OCI-LY3 (cell line): Measurements from ENCODE around the gene MLNR.

Source experiments
- H2AFZ ChIP-seq: fragments of 200-600, 300-600 bp; shearing (Covaris generic); 2 replicates; pipeline ENCODE4 v1.6.0; 2014; ENCODE audit warnings: antibody characterized with exemption, low read depth, low read length
- H3K27ac ChIP-seq: fragments of 200-600, 300-600 bp; sonication (generic); 2 replicates; pipeline ENCODE4 v1.5.1; 2014; ENCODE audit warnings: mild to moderate bottlenecking, low read length, moderate library complexity, mixed read lengths
- H3K27me3 ChIP-seq: fragments of 200-600, 300-600 bp; sonication (generic); 2 replicates; pipeline ENCODE4 v1.6.1; 2014; ENCODE audit warnings: low read depth, low read length, mixed read lengths
- H3K36me3 ChIP-seq: fragments of 200-600, 300-600 bp; sonication (generic); replicated peaks from 2 replicates; pipeline ENCODE3; 2014; ENCODE audit warnings: low read depth, low read length, mixed read lengths
- H3K4me1 ChIP-seq: fragments of 300-600, 200-600 bp; sonication (generic); 2 replicates; pipeline ENCODE4 v1.6.1; 2014; ENCODE audit warnings: low read length, mixed read lengths
- H3K4me2 ChIP-seq: fragments of 200-600, 300-600 bp; sonication (generic); 2 replicates; pipeline ENCODE4 v1.6.1; 2014; ENCODE audit warnings: low read length, mixed read lengths
- H3K4me3 ChIP-seq: fragments of 300-600, 200-600 bp; sonication (generic); 2 replicates; pipeline ENCODE4 v1.5.1; 2014; ENCODE audit warnings: antibody characterized with exemption, mild to moderate bottlenecking, low read length, moderate library complexity
- H3K79me2 ChIP-seq: fragments of 300-600, 200-600 bp; shearing (Covaris generic); 2 replicates; pipeline ENCODE4 v1.6.1; 2014; ENCODE audit warnings: mild to moderate bottlenecking, low read length, mixed read lengths
- H3K9ac ChIP-seq: fragments of 300-600, 200-600 bp; shearing (Covaris generic); 2 replicates; pipeline ENCODE4 v1.6.0; 2014; ENCODE audit warnings: mild to moderate bottlenecking, low read length, moderate library complexity
- H3K9me3 ChIP-seq: fragments of 200-600, 300-600 bp; shearing (Covaris generic); 2 replicates; pipeline ENCODE4 v1.6.1; 2014; ENCODE audit warnings: low read length, mixed read lengths; ENCODE audit not compliant: insufficient read depth
- H4K20me1 ChIP-seq: fragments of 200-600, 300-600 bp; sonication (generic); 2 replicates; pipeline ENCODE4 v1.6.1; 2016; ENCODE audit warnings: low read length, mixed read lengths; ENCODE audit not compliant: insufficient read depth
- CTCF ChIP-seq: fragments of 200-600, 300-600 bp; sonication (generic); IDR thresholded peaks from 2 replicates; pipeline ENCODE4 v1.5.1; 2014; ENCODE audit warnings: antibody characterized with exemption, low read length, low read depth
- EZH2phosphoT487 ChIP-seq: fragments of 200-600 bp; shearing (Covaris generic); IDR thresholded peaks from 2 replicates; pipeline ENCODE4 v1.6.1; 2018; ENCODE audit warnings: antibody characterized with exemption, mixed run types, low read depth

MLNR gene

GRCh38 chr13:49218493-49219051, 1.6 kb upstream of the MLNR start:
- peaks cover 10% of the 10 kb centered on the region for H3K4me1 ChIP-seq
- H3K9ac ChIP-seq: no peak overlapping the region
- no peak for TF ChIP-seq CTCF
- TF ChIP-seq EZH2phosphoT487: no peak
- no peaks in the 10 kb centered on the region for H4K20me1 ChIP-seq
- H3K4me3 ChIP-seq: no peak overlapping the region
- no peak overlapping the region for H2AFZ ChIP-seq
- H3K36me3 ChIP-seq: no peaks in the 10 kb centered on the region
- no peak overlapping the region for H3K4me2 ChIP-seq
- H3K9me3 ChIP-seq: no peaks in the 10 kb centered on the region
- H3K79me2 ChIP-seq: no peaks in the 10 kb centered on the region
- no peak overlapping the region for H3K27ac ChIP-seq
- H3K27me3 ChIP-seq: peaks cover 6% of the 10 kb centered on the region; the same call in 1 of the 2 replicates

GRCh38 chr13:49219647-49220035, 497 bp upstream of the MLNR start:
- Histone ChIP-seq H2AFZ (no peak overlapping the region), H3K4me2 (no peak overlapping the region), H3K36me3 (no peaks in the 10 kb centered on the region), H3K9me3 (no peaks in the 10 kb centered on the region), H3K79me2 (no peaks in the 10 kb centered on the region), H3K9ac (no peak overlapping the region), H3K4me3 (no peak overlapping the region), H3K4me1 (peaks cover 7% of the 10 kb centered on the region), H3K27me3 (peaks cover 6% of the 10 kb centered on the region; the same call in 1 of the 2 replicates), H3K27ac (no peak overlapping the region), H4K20me1 (no peaks in the 10 kb centered on the region)
- TF ChIP-seq EZH2phosphoT487 (no peak), CTCF (no peak)

GRCh38 chr13:49220856-49221589, 885 bp downstream of the MLNR start:
- Histone ChIP-seq H3K9ac (no peak overlapping the region), H3K4me1 (no peaks in the 10 kb centered on the region), H3K4me2 (no peak overlapping the region), H3K27me3 (peaks cover 8% of the 10 kb centered on the region; the same call in 1 of the 2 replicates), H3K36me3 (no peaks in the 10 kb centered on the region), H2AFZ (no peak overlapping the region), H3K9me3 (no peaks in the 10 kb centered on the region), H3K27ac (no peak overlapping the region), H3K79me2 (no peaks in the 10 kb centered on the region), H3K4me3 (no peak overlapping the region), H4K20me1 (no peaks in the 10 kb centered on the region)
- TF ChIP-seq CTCF (no peak), EZH2phosphoT487 (no peak)

GRCh38 chr13:49221590-49221965, 1.4 kb downstream of the MLNR start:
- Histone ChIP-seq H3K36me3 (no peaks in the 10 kb centered on the region), H2AFZ (no peak overlapping the region), H3K27ac (no peak overlapping the region), H3K27me3 (peaks cover 8% of the 10 kb centered on the region; the same call in 1 of the 2 replicates), H4K20me1 (no peaks in the 10 kb centered on the region), H3K4me2 (no peak overlapping the region), H3K4me1 (no peaks in the 10 kb centered on the region), H3K79me2 (no peaks in the 10 kb centered on the region), H3K9ac (no peak overlapping the region), H3K4me3 (no peak overlapping the region), H3K9me3 (no peaks in the 10 kb centered on the region)
- TF ChIP-seq EZH2phosphoT487 (no peak), CTCF (no peak)
